ENCODE measurements around the gene SMYD3. TPM values are rescaled to one million over a fixed set of nuclear protein-coding genes. Genes with fewer than 3 reads are reported as not detected.

Gene SMYD3
- total RNA-seq, 1 donor, result 171 TPM

GRCh38 chr1:245788269-245788668 lies 718.8 kb downstream of the SMYD3 start:
- no peak for TF ChIP-seq CTCF (IDR thresholded peaks at IDR 0.05; ENCODE audit: extremely low read depth, low read depth, low read length)
- Histone ChIP-seq H3K9me3 (ENCODE audit: low read depth, low read length) (no peaks in the 10 kb centered on the region), H3K4me3 (ENCODE audit: insufficient read depth, low read length) (peak overlapping the region; percentile 5), H3K4me2 (ENCODE audit: insufficient read depth, low read length) (peak overlapping the region; percentile 53), H4K20me1 (ENCODE audit: insufficient read depth, low read length) (no peaks in the 10 kb centered on the region), H3K4me1 (ENCODE audit: insufficient read depth, low read length) (peaks cover 35% of the 10 kb centered on the region), H3K27me3 (ENCODE audit: insufficient read depth, low read length) (no peaks in the 10 kb centered on the region), H3K79me2 (ENCODE audit: insufficient read depth, low read length) (no peaks in the 10 kb centered on the region), H2AFZ (ENCODE audit: low read length) (peak overlapping the region; percentile 19), H3K36me3 (ENCODE audit: insufficient read depth, low read length) (no peaks in the 10 kb centered on the region), H3K27ac (ENCODE audit: low read depth, low read length) (peak overlapping the region; percentile 80)
- peak; percentile 86 for DNase-seq (ENCODE audit: insufficient read length, low spot score, missing footprints)

GRCh38 chr1:245786948-245787347 lies 720.1 kb downstream of the SMYD3 start:
- H3K27ac ChIP-seq (ENCODE audit: low read depth, low read length), result no peak overlapping the region
- no peak for DNase-seq (ENCODE audit: insufficient read length, low spot score, missing footprints)
- H3K27me3 ChIP-seq (ENCODE audit: insufficient read depth, low read length), result no peaks in the 10 kb centered on the region
- H3K4me1 ChIP-seq (ENCODE audit: insufficient read depth, low read length), result peaks cover 35% of the 10 kb centered on the region
- no peaks in the 10 kb centered on the region for H3K9me3 ChIP-seq (ENCODE audit: low read depth, low read length)
- no peaks in the 10 kb centered on the region for H3K36me3 ChIP-seq (ENCODE audit: insufficient read depth, low read length)
- no peaks in the 10 kb centered on the region for H4K20me1 ChIP-seq (ENCODE audit: insufficient read depth, low read length)
- no peaks in the 10 kb centered on the region for H3K79me2 ChIP-seq (ENCODE audit: insufficient read depth, low read length)
- no peak overlapping the region for H3K4me3 ChIP-seq (ENCODE audit: insufficient read depth, low read length)
- H3K4me2 ChIP-seq (ENCODE audit: insufficient read depth, low read length), result no peak overlapping the region
- no peak overlapping the region for H2AFZ ChIP-seq (ENCODE audit: low read length)
- TF ChIP-seq CTCF (IDR thresholded peaks at IDR 0.05; ENCODE audit: extremely low read depth, low read depth, low read length), result no peak

GRCh38 chr1:245779797-245780755 lies 727.0 kb downstream of the SMYD3 start:
- no peak overlapping the region for H3K27ac ChIP-seq (ENCODE audit: low read depth, low read length)
- no peak overlapping the region for H3K4me3 ChIP-seq (ENCODE audit: insufficient read depth, low read length)
- no peaks in the 10 kb centered on the region for H3K36me3 ChIP-seq (ENCODE audit: insufficient read depth, low read length)
- no peak overlapping the region for H2AFZ ChIP-seq (ENCODE audit: low read length)
- H3K27me3 ChIP-seq (ENCODE audit: insufficient read depth, low read length), result no peaks in the 10 kb centered on the region
- H3K9me3 ChIP-seq (ENCODE audit: low read depth, low read length), result no peaks in the 10 kb centered on the region
- DNase-seq (ENCODE audit: insufficient read length, low spot score, missing footprints), result no peak
- no peak overlapping the region for H3K4me2 ChIP-seq (ENCODE audit: insufficient read depth, low read length)
- TF ChIP-seq CTCF (IDR thresholded peaks at IDR 0.05; ENCODE audit: extremely low read depth, low read depth, low read length), result no peak
- H3K79me2 ChIP-seq (ENCODE audit: insufficient read depth, low read length), result no peaks in the 10 kb centered on the region
- H4K20me1 ChIP-seq (ENCODE audit: insufficient read depth, low read length), result no peaks in the 10 kb centered on the region
- no peaks in the 10 kb centered on the region for H3K4me1 ChIP-seq (ENCODE audit: insufficient read depth, low read length)

DNA sequence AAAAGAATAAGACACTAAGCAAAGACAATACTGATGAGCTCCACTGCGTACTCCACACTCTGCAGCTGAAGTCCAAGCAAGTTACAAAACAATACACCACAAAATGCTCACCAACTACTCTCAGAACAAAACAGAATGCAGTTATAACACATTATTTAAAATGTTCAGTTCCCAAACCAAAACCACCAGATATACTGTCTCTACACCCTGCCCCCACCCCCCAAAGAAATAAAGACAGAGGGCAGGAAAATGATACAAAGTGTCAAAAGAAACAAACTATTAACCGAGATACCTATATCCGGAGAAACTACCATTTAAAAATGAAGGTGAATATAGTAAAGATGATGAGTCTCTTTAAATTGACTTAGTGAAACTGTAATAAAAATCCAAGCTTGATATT lies 729.3 kb downstream of the SMYD3 start:
- no peak overlapping the region for H3K4me2 ChIP-seq (ENCODE audit: insufficient read depth, low read length)
- no peak overlapping the region for H2AFZ ChIP-seq (ENCODE audit: low read length)
- H3K79me2 ChIP-seq (ENCODE audit: insufficient read depth, low read length), result no peaks in the 10 kb centered on the region
- TF ChIP-seq CTCF (IDR thresholded peaks at IDR 0.05; ENCODE audit: extremely low read depth, low read depth, low read length), result no peak
- no peaks in the 10 kb centered on the region for H4K20me1 ChIP-seq (ENCODE audit: insufficient read depth, low read length)
- no peaks in the 10 kb centered on the region for H3K36me3 ChIP-seq (ENCODE audit: insufficient read depth, low read length)
- H3K9me3 ChIP-seq (ENCODE audit: low read depth, low read length), result no peaks in the 10 kb centered on the region
- no peaks in the 10 kb centered on the region for H3K27me3 ChIP-seq (ENCODE audit: insufficient read depth, low read length)
- H3K4me1 ChIP-seq (ENCODE audit: insufficient read depth, low read length), result no peaks in the 10 kb centered on the region
- H3K27ac ChIP-seq (ENCODE audit: low read depth, low read length), result no peak overlapping the region
- H3K4me3 ChIP-seq (ENCODE audit: insufficient read depth, low read length), result no peak overlapping the region
- DNase-seq (ENCODE audit: insufficient read length, low spot score, missing footprints), result no peak
